Skin of body (tissue), 2 donors: Measurements from ENCODE around the gene TEP1. TPM values are rescaled to one million over a fixed set of nuclear protein-coding genes. Genes with fewer than 3 reads are reported as not detected.
A peak's percentile ranks its signal among the peaks of the same experiment; 100 is the strongest.

Experiments
- DNase-seq: peaks from one replicate; lab custom pipeline; 2025; lab: John Stamatoyannopoulos, UW
- total RNA-seq: library from RNA; depleted of rRNA; stranded (reverse); fragments of >200 nt; gene quantifications from one replicate; pipeline ENCODE4 v1.2.3, GENCODE V29; 2014

The TEP1 gene
- total RNA-seq, 1 donor from 2014 or later, result 14.7 TPM

GRCh38 chr14:20434701-20435581 lies 21.6 kb upstream of the TEP1 start:
- no peak for DNase-seq

- DNase-seq, result no peak
Measured at GRCh38 chr14:20429801-20430669, 16.7 kb upstream of the TEP1 start.

- DNase-seq, result no peak
Measured at GRCh38 chr14:20428802-20429201, 15.5 kb upstream of the TEP1 start.

GRCh38 chr14:20428010-20428365 lies 14.7 kb upstream of the TEP1 start:
- no peak for DNase-seq

- no peak for DNase-seq
Measured at GRCh38 chr14:20427231-20428009, 14.1 kb upstream of the TEP1 start.

- DNase-seq, result no peak
Measured at GRCh38 chr14:20424851-20425250, 11.6 kb upstream of the TEP1 start.

GRCh38 chr14:20422886-20423285 lies 9.6 kb upstream of the TEP1 start:
- DNase-seq, result no peak

GRCh38 chr14:20421267-20421666 lies 8.0 kb upstream of the TEP1 start:
- no peak for DNase-seq

GRCh38 chr14:20419419-20419818 lies 6.1 kb upstream of the TEP1 start:
- no peak for DNase-seq

- DNase-seq, result no peak
Measured at GRCh38 chr14:20418501-20418909, 5.2 kb upstream of the TEP1 start.

- no peak for DNase-seq
Measured at GRCh38 chr14:20417250-20418186, 4.2 kb upstream of the TEP1 start.

GRCh38 chr14:20416223-20416622 lies 2.9 kb upstream of the TEP1 start:
- DNase-seq, result no peak

GRCh38 chr14:20415782-20416206 lies 2.5 kb upstream of the TEP1 start:
- DNase-seq, result peak; percentile 34

GRCh38 chr14:20413744-20414082 lies 412 bp upstream of the TEP1 start:
- DNase-seq, result no peak

GRCh38 chr14:20412411-20412810 lies 890 bp downstream of the TEP1 start:
- DNase-seq, result no peak

GRCh38 chr14:20409226-20409625 lies 4.1 kb downstream of the TEP1 start:
- no peak for DNase-seq

GRCh38 chr14:20403521-20403920 lies 9.8 kb downstream of the TEP1 start:
- DNase-seq, result no peak

GRCh38 chr14:20400965-20401593 lies 12.2 kb downstream of the TEP1 start:
- DNase-seq, result no peak

GRCh38 chr14:20400589-20400964 lies 12.7 kb downstream of the TEP1 start:
- no peak for DNase-seq

- no peak for DNase-seq
Measured at GRCh38 chr14:20397511-20397910, 15.8 kb downstream of the TEP1 start.
